SK-N-SH treated with all-trans-retinoic acid at 6 μM for 48 hours (cell line): ENCODE measurements around the gene UBASH3B.

ENCODE experiments used
- ESRRG ChIP-seq: fragments of 250-450 bp; sonication (Bioruptor Pico); IDR thresholded peaks from 2 replicates; pipeline ENCODE4 v1.6.1; 2021; ENCODE audit warnings: mild to moderate bottlenecking
- GLIS3 ChIP-seq: fragments of 250-450 bp; sonication (Bioruptor Pico); IDR thresholded peaks from 2 replicates; pipeline ENCODE4 v1.5.0; 2020; ENCODE audit warnings: mild to moderate bottlenecking, moderate library complexity
- OSR1 ChIP-seq: fragments of 250-450 bp; sonication (Bioruptor Pico); IDR thresholded peaks from 2 replicates; pipeline ENCODE4 v1.8.0; 2022; ENCODE audit warnings: moderate library complexity, mild to moderate bottlenecking, inconsistent platforms
- TCF4 ChIP-seq: fragments of 250-450 bp; sonication (Bioruptor Pico); IDR thresholded peaks from 2 replicates; pipeline ENCODE4 v1.8.0; 2021; ENCODE audit warnings: mild to moderate bottlenecking, moderate library complexity, borderline replicate concordance
- ZFP30 ChIP-seq: fragments of 450-650 bp; formaldehyde crosslinking; IDR thresholded peaks from 2 replicates; pipeline ENCODE4 v1.5.0; 2022; ENCODE audit warnings: mild to moderate bottlenecking, moderate library complexity
- TF ChIP-seq, protein P1 (sequence below): fragments of 250-450 bp; sonication (Bioruptor Pico); IDR thresholded peaks from 2 replicates; pipeline ENCODE4 v1.5.0; 2020; ENCODE audit warnings: mild to moderate bottlenecking, moderate library complexity
- TF ChIP-seq, protein P2 (sequence below): fragments of 250-450 bp; sonication (Bioruptor Pico); IDR thresholded peaks from 2 replicates; pipeline ENCODE4 v1.8.0; 2021; ENCODE audit warnings: low read depth, mild to moderate bottlenecking, moderate library complexity, borderline replicate concordance
- TF ChIP-seq, protein P3 (sequence below): fragments of 250-450 bp; sonication (Bioruptor Pico); IDR thresholded peaks from 2 replicates; pipeline ENCODE4 v1.8.0; 2020; ENCODE audit warnings: mild to moderate bottlenecking, moderate library complexity, borderline replicate concordance

DNA sequence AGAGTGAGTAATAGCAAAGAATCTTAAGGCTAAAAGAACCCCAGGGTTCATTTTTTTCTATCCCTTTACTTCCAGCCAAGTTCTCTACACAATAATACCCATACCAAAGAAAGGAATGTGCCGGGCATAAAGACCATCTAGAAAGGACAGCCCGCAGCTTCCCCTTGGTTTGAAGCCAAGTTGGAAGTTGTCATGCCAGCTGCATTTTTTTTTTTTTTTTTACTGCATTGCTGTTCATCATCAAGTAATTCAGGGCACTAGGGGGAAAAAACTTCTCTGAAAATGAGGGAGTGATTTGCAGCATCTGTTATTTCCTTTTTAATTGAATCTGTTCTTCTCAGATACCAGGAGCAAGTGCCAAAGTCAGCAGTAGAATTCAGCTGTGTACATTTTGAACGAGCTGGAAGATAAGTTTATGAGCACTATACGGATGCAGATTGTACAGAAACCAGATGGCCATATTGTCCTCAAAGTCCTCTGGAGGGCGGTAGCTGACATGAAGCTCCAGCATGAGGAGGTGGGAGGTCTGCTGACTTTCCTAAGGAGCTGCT is 56.4 kb downstream of the UBASH3B start:
- TF ChIP-seq TCF4 (CRISPR knock-in tag) (peak; percentile 95), GLIS3 (CRISPR knock-in tag) (no peak; the same call in 1 of the 2 replicates), ZFP30 (no peak), OSR1 (CRISPR knock-in tag) (no peak), ESRRG (CRISPR knock-in tag) (no peak)
- TF ChIP-seq, protein P1, sequence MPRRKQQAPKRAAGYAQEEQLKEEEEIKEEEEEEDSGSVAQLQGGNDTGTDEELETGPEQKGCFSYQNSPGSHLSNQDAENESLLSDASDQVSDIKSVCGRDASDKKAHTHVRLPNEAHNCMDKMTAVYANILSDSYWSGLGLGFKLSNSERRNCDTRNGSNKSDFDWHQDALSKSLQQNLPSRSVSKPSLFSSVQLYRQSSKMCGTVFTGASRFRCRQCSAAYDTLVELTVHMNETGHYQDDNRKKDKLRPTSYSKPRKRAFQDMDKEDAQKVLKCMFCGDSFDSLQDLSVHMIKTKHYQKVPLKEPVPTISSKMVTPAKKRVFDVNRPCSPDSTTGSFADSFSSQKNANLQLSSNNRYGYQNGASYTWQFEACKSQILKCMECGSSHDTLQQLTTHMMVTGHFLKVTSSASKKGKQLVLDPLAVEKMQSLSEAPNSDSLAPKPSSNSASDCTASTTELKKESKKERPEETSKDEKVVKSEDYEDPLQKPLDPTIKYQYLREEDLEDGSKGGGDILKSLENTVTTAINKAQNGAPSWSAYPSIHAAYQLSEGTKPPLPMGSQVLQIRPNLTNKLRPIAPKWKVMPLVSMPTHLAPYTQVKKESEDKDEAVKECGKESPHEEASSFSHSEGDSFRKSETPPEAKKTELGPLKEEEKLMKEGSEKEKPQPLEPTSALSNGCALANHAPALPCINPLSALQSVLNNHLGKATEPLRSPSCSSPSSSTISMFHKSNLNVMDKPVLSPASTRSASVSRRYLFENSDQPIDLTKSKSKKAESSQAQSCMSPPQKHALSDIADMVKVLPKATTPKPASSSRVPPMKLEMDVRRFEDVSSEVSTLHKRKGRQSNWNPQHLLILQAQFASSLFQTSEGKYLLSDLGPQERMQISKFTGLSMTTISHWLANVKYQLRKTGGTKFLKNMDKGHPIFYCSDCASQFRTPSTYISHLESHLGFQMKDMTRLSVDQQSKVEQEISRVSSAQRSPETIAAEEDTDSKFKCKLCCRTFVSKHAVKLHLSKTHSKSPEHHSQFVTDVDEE (CRISPR knock-in tag) = peak; percentile 84
- TF ChIP-seq, protein P2, sequence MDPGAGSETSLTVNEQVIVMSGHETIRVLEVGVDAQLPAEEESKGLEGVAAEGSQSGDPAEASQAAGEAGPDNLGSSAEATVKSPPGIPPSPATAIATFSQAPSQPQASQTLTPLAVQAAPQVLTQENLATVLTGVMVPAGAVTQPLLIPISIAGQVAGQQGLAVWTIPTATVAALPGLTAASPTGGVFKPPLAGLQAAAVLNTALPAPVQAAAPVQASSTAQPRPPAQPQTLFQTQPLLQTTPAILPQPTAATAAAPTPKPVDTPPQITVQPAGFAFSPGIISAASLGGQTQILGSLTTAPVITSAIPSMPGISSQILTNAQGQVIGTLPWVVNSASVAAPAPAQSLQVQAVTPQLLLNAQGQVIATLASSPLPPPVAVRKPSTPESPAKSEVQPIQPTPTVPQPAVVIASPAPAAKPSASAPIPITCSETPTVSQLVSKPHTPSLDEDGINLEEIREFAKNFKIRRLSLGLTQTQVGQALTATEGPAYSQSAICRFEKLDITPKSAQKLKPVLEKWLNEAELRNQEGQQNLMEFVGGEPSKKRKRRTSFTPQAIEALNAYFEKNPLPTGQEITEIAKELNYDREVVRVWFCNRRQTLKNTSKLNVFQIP (CRISPR knock-in tag) = no peak
- TF ChIP-seq, protein P3, sequence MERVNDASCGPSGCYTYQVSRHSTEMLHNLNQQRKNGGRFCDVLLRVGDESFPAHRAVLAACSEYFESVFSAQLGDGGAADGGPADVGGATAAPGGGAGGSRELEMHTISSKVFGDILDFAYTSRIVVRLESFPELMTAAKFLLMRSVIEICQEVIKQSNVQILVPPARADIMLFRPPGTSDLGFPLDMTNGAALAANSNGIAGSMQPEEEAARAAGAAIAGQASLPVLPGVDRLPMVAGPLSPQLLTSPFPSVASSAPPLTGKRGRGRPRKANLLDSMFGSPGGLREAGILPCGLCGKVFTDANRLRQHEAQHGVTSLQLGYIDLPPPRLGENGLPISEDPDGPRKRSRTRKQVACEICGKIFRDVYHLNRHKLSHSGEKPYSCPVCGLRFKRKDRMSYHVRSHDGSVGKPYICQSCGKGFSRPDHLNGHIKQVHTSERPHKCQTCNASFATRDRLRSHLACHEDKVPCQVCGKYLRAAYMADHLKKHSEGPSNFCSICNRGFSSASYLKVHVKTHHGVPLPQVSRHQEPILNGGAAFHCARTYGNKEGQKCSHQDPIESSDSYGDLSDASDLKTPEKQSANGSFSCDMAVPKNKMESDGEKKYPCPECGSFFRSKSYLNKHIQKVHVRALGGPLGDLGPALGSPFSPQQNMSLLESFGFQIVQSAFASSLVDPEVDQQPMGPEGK (CRISPR knock-in tag) = no peak
